Activated CD4-positive, CD25-positive, alpha-beta regulatory T cell (primary cell): ENCODE measurements around the gene CCDC186.

Experiments
- DNase-seq, 4 experiments: peaks; one replicate each; lab custom pipeline; 2025; lab: John Stamatoyannopoulos, UW

Gene CCDC186

DNA sequence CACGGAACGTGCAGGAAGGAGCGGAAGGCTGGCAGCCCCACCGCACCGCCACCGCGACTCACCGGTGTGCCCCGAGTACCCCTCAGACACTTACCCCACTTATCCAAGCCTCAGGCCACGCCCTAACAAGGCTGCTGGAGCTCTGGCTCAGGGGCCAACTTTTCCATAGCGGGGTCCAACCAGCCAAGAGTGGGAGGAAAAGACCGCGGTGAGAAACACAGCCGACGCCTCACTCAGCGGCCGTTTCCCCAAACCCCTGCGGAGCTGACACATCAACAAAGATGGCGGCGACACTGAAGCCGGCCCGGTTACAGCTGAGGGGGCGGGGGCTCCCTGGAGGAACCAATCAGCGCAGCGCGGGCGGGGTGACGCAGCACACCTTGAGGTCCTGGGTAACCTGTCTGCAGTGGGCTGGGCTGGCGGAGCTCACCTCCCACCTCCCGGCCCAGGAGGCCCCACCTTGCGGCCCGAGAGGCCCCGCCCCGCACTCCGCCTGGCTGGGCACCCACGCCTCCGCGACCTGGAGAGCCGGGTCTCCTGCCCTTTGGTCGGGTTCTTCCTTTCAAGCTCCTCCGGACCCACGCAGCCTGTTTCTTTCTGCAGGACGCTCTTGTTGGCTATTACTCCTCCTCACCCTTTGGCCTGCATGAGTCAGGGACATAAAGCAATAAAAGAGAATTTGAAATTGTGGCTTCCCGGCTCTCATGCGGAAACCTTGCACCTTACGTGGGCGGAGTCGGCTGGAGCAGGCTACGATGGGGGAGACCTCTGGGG, at the start of gene CCDC186:
Gene CCDC186 (minus strand): TSS at position 283 of the 774 bp plus-strand sequence. CDS start 10,935 bp downstream, outside the sequence.
- DNase-seq = peak; percentile 91 to 98 (median 96)

- no peak for DNase-seq
Observed at GRCh38 chr10:114223066-114223465, 49.1 kb upstream of the CCDC186 start.

DNA sequence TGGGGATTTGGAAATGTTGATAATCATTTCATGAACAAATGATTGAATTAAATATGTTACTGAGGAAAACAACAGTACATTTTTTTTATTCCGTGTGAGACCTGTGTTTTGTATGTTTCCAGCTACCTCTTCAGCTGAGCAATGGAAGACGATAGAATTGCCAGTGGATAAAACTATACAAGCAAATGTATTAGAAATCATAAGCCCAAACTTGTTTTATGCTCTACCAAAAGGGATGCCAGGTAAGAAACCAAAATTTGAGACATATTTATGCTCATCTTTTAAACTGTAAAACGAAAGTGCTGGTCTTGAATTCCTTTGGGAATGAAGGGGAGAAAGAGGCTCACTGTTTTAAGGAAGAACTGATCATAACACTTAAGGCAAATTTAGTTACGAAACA, 47.2 kb upstream of the CCDC186 start:
- DNase-seq = no peak

GRCh38 chr10:114220281-114220680, 46.3 kb upstream of the CCDC186 start:
- no peak for DNase-seq

DNA sequence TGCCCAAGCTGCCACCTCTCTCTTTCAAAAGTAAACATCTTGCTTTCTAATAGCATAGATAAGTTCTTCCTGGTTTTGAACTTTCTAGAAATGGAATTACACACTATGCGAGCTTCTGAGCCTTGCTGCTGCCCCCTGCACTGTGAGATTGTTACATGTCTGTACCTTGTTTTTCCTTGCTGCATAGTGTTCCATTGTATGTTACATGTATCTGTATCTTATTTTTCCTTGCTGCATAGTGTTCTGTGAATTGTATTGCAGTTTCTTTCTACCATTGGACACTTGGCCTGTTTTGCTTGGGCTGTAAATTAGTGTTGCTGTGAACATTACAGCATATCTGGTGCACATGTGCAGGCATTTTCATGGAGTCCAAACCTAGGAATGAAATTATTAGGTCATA, 41.0 kb upstream of the CCDC186 start:
- DNase-seq = no peak

GRCh38 chr10:114212153-114212552, 38.1 kb upstream of the CCDC186 start:
- no peak for DNase-seq

- DNase-seq = no peak
Observed at GRCh38 chr10:114208351-114208750, 34.3 kb upstream of the CCDC186 start.

DNA sequence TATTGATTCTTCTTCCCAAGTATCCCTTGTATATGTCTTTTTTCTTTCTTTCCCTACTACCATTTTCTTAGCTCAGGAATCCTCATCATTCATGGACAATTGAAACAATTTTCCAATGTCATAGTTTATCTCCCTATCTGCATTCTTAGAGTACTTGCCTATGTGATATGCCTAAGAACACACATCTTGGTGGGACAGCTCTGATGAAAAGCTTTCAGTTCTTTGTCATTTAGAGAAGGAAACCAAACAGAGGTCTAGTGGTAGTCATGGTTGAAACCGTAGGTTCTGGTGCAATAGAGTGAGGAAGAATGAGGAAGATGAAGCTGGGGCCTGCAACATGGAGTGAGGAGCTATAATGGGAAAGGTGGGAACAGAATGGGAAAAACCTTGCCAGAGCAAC, 33.3 kb upstream of the CCDC186 start:
- DNase-seq = no peak

GRCh38 chr10:114206902-114207301, 32.9 kb upstream of the CCDC186 start:
- DNase-seq = no peak

GRCh38 chr10:114202812-114203211, 28.8 kb upstream of the CCDC186 start:
- DNase-seq = no peak

GRCh38 chr10:114199239-114199638, 25.2 kb upstream of the CCDC186 start:
- no peak for DNase-seq

DNA sequence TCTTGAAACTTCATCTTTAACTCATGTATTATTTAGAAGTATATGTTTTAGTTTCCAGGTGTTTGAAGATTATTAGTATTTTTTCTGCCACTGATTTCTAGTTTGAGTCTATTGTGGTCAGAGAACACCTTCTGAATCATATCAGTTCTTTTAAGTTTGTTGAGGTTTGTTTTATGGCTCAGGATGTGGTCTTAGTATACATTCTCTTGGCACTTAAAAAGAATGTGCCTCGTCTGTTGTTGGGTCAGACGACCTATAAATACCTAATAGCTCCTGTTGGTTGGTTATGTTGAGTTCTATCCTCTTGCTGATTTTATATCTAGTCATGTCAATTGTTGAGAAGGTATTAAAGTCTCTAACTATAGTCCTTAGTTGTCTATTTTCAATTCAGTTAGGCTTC, 21.1 kb upstream of the CCDC186 start:
- DNase-seq = no peak

DNA sequence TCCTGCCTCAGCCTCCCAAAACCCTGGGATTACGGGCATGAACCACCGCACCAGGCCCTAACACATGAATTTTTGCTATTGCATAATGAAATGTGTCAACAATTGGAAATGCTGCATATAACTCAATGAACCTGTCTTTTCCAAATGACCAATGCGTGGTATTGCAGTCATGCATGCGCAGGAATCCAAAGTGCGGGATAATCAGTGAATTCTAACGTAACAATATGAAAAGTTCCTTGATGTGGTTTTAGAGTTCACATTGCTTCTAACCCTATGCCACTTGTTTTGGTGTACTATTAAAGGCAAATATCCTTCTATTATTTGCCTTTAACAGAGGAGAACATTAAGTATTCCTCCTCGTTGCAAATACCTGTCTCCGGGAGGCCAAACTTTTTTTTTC, 15.7 kb upstream of the CCDC186 start:
- no peak for DNase-seq

DNA sequence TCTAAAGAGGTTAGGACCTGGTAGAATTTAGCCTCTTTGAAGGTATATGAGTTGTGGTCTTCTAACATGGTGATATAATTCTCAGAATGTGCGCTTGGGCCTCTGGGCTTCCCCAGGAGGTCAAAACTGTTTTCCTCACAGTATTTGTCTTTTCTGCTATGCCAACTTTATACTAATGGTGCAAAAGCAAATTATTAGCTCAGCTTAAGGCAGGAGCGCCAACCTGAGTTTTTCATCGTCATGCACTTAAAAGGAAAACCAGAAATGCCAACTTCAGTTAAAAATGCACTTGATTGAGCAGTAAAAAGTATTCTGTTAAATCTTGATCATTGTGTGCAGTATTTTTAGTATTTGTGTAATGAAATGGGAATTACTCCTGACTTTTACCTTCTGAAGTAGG, 14.9 kb upstream of the CCDC186 start:
- DNase-seq = no peak

DNA sequence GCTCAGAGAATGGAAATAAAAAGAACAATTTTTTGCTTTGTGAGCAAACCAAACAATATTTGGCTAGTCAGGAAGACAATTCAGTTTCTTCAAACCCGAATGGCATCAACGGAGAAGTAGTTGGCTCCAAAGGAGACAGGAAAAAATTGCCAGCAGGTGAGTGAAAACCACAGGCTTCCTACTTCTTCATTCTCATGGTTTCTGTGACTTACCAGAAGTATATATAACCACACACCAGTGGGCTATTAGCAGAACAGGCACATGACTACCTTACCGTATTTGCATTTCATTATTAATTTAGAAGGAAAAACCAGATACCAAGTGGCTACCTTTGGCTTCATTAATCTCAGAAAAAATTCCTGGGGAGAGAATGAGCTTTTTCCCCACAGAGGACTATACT, 14.0 kb upstream of the CCDC186 start:
- no peak for DNase-seq

DNA sequence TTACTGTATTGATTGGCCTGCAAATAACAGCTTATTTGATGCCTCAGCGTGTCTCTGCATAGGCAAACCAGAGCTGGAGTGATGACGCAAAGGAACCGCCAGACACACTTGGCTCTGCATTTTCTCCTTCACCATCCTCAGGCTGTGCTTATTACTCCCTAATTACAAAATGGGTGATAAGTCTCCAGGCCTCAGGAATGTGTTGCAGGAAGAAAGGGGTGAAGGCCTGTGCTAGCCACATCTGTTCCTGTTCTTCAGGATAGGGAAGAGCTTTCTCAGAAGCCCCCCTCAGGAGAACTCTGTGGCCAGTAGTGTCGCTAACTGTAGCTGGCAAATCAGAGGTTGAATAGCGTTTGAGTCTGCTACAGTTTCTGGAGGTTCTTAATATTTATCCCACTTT, 10.3 kb upstream of the CCDC186 start:
- DNase-seq = no peak

DNA sequence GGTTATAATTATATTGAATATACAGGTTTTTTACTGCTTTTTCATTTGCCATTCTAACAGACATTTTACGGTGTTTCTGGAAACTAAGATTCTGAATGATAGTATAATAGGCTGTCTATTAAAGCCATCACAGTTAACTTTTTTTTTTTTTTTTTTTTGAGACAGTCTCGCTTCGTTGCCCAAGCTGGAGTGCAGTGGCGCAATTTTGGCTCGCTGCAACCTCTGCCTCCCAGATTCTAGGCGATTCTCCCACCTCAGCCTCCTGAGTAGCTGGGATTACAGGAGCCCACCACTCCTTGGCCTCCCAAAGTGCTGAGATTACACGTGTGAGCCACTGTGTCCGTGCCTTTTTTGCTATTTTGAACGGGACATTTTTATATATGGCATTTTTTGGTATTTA, 9.6 kb upstream of the CCDC186 start:
- no peak for DNase-seq

DNA sequence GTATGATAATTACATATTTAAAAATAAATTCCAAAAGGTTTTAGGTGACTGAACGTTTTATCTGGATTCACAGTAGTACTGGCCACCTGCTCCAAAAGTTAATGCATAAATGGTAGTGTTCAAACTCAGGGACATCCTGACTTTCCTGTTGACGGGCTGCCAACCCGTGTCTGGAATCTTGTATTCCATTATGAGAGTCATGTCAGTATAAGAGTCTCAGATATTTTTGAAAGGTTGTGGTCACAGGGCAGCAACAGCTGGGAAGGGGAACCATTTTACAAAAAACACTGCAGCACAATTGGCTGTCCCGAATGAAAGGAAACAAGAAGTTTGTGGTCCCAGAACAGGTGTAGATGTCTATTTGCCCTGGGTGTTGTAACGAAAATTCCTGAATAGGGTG, 8.0 kb upstream of the CCDC186 start:
- DNase-seq = no peak

GRCh38 chr10:114180937-114181336, 6.9 kb upstream of the CCDC186 start:
- DNase-seq = no peak

DNA sequence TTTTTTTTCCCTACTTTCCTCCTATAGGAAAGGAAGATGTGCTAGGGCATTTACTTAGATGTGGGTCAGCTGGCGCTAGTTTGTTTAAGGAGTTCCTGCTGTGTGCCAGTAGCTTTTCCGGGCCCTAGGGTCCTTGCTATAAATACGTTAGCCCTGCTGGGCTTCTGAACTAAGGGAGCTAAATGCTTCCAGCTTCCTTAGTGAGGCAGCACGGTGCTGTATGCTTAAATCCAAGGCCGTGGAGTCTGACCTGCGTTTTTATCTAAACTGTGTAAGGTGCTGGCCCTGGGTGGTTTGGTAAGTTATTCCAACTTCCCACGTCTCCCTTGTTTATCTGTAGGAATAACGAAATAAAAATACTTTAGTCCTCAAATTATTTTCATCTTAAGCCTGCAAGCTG, 5.7 kb upstream of the CCDC186 start:
- no peak for DNase-seq

- DNase-seq = no peak
Observed at GRCh38 chr10:114179148-114179547, 5.1 kb upstream of the CCDC186 start, which contains the start of gene TDRD1. Gene TDRD1, plus strand, starts transcription at chr10:114179353. Its CDS starts 8,479 bp downstream, at chr10:114187832.

- no peak for DNase-seq
Observed at GRCh38 chr10:114176511-114176910, 2.5 kb upstream of the CCDC186 start.

DNA sequence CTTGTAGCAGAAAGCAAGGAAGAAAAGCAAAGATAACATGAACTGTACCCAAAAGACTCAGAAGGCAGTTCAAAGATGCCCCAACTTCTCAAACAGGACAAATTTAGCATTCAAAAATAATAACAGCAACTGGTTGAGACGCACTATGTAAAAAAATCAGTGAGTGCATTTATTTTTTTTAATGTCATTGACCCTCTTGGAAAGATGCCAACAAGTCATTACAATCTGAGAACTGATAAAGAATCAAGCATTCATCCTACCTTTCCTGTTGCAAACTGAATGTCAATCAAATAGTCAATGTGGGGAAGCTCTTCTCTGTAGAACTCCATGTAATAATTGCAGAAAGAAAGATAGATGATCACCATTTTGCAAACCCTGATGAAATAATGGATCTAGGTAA, 1.7 kb upstream of the CCDC186 start:
- DNase-seq = no peak

- DNase-seq = no peak
Observed at GRCh38 chr10:114174695-114175188, 739 bp upstream of the CCDC186 start.
